HG03039 (cell line): ENCODE results near the gene MYOZ2.

Experiments
- ATAC-seq: cut with Tn5 transposase; IDR thresholded peaks from one replicate; pipeline ENCODE4 v1.9.1; 2021; ENCODE audit warnings: mild to moderate bottlenecking, moderate library complexity; ENCODE audit not compliant: unreplicated experiment

Gene MYOZ2

GRCh38 chr4:119237201-119237600 is 101.6 kb downstream of the MYOZ2 start:
- ATAC-seq, result no peak
